ENCODE measurements around the gene FZD7. TPM values are rescaled to one million over a fixed set of nuclear protein-coding genes. Genes with fewer than 3 reads are reported as not detected.

Gene FZD7
- total RNA-seq (2022; extraction: Qiagen RNA extraction), result 5.6 to 6.5 TPM (median 6.2 TPM) in 5 replicates

DNA sequence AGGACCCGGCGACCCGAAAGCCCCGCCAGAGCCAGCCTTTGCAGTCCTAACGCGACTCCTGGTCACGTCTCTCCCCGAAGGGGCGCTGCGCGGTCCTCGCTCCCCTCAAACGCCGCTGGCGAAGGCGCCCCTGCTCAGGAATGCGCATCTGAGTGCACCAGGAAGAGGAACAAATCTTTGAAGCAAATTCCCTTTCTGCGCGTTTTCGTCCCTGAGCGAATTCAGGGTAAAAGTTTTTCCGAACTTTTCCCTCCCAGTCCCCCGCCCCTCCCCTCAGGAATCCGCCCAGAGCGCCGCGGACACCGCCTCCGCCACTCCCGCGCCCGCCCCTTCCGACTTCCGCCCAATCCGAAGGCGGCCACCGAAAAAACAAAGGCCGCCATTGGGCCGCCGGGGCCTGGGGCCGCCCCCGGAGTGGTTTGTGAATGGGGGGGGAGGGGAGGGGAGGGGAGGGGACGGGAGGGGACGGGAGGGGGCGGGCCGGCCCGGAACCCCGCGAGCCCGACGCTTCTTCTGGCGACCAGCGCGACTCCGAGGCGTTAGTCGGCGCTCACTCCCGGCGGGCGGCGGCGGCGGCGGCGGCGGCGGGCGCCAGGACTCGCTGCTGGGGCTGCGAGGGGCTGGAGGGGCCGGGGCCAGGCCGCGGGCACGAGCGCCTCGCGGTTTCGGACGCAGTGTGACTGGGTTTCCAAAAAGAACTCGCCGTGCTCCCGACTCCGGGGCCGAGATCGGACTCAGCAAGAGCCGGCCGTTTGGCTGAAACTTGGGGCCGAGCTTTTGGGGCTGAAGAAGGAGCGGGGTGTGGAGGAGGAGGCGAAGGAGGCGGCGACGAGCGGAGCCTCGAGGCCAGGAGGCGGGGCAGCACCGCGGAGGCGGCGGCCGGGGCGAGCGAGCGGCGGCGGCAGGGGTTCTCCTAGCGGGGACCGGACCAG is at the start of gene FZD7:
Gene FZD7 (plus strand): TSS at position 539 of the 932 bp plus-strand sequence. CDS start 793 bp downstream, outside the sequence.

GRCh38 chr2:202072737-202073401 is 39.2 kb downstream of the FZD7 start, which contains the start of gene KIAA2012:
Gene KIAA2012 (plus strand): TSS chr2:202073255. CDS start chr2:202073628, 373 bp downstream.

Other genes starting within 250 kb of the FZD7 start
- not detected in 5 replicates for gene CDK15, start 227.3 kb upstream of the FZD7 start, total RNA-seq (2022; extraction: Qiagen RNA extraction)
- gene KIAA2012, start 39.4 kb downstream of the FZD7 start, total RNA-seq (2022; extraction: Qiagen RNA extraction), result not detected in 5 replicates
- gene SUMO1, start 204.7 kb downstream of the FZD7 start, total RNA-seq (2022; extraction: Qiagen RNA extraction), result 134 to 166 TPM (median 140 TPM) in 5 replicates
- 111 to 140 TPM (median 119 TPM) in 5 replicates for gene NOP58, start 231.9 kb downstream of the FZD7 start, total RNA-seq (2022; extraction: Qiagen RNA extraction)